Kidney tubule cell (primary cell): Measurements from ENCODE around the gene NIP7.
A peak's percentile ranks its signal among the peaks of the same experiment; 100 is the strongest.

Source experiments
- DNase-seq: peaks from one replicate; pipeline ENCODE4 v3.0.0-alpha.2; 2018; ENCODE audit warnings: low spot score

The NIP7 gene

DNA sequence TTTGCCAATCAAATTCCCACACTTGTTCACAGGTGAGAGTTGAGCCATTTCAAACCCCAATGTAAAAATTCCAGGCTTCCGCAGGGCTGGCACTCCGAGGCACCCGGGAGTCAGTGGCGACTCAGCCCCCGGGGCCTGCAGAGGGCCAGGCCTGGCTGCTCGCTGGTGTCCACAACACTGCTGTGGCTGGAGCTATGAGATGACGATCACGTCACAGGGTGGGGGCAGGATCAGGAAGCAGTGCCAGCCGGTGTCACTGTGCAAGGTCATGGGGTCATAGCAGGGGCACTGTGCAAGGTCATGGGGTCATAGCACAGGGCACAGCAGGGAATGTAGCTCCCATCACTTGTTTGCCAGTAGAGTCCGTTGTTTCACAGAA is 20.7 kb upstream of the NIP7 start:
- DNase-seq = no peak

DNA sequence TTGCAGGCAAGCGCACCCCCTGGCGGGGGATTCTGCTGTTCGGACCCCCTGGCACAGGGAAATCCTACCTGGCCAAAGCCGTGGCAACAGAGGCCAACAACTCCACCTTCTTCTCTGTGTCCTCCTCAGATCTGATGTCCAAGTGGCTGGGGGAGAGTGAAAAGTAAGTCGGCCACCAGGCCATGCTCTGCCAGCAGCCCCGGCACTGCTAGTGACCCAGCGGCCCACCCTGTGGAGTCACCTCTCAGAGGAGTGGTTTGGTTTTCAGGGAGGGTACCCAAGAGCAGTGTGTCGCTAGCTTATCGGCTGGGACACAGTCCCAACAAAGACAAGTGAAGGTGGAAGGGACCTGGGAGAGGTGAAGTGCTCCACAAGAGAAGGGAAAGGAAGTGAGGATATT is 20.2 kb upstream of the NIP7 start:
- DNase-seq = no peak

DNA sequence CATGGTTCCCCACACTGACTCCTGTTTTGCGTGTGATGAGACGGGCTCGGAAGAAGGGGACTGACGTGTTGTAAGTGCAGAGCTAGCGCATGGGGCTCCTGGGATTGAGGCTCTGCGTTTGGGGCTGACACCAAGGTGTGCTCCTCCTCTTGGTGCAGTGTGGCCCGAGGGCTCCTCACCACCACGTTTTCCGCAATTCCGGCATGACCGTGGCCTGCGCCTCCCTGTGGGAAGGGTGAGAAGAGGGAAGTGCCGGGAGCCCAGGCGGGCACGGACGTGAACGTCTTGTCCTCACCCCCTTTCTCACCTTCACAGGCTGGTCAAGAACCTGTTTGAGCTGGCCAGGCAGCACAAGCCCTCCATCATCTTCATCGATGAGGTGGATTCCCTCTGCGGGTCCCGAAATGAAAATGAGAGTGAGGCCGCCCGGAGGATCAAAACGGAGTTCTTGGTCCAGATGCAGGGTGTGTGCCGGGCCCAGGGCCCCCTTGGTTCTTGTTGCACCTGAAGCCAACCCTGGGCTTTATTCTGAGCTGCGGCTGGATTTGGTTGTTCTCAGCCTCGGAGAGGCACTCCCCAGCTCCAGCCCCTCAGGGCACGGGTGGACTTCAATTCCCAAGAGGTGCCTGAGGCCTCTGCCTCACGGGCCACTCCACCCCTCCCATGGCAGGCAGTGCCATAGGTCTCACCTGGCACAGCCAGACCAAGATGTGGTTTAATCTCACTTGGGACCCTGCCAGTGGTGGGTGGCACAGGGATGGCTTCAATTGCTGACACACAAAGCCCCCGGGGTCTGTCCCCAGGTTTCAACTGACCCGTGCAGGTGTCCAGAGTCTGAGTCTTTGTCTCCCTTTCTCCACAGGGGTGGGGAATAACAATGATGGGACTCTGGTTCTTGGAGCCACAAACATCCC is 19.5 kb upstream of the NIP7 start:
- DNase-seq = no peak

DNA sequence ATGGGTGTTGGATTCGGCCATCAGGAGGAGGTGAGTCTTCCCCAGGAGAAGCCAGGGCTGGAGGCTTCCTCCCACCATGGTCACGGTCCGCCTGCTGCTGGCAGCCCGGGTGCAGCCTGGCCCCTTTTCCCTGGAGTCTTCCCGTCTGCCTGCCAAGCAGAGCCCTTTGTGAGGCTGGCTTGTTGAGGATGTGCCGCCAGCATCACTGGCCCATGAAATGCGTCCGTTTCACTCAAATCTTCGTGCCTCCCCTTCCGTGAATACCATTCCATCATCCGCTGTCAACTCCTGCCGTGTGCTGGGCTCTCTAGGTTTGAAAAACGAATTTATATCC is 18.9 kb upstream of the NIP7 start:
- no peak for DNase-seq

DNA sequence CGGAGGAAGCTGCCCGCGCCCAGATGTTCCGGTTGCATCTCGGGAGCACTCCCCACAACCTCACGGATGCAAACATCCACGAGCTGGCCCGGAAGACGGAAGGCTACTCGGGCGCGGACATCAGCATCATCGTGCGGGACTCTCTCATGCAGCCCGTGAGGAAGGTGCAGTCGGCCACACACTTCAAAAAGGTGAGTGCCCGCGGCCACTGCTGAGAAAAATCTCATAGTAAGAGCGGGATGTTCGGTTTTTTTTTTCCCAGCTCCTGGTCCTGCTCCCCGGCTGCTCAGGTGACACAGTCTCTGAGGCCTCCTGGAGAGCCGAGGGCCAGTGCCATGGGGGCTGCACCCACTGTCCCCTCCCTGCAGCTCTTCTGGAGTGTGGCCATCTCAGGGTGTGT is 18.5 kb upstream of the NIP7 start:
- no peak for DNase-seq

DNA sequence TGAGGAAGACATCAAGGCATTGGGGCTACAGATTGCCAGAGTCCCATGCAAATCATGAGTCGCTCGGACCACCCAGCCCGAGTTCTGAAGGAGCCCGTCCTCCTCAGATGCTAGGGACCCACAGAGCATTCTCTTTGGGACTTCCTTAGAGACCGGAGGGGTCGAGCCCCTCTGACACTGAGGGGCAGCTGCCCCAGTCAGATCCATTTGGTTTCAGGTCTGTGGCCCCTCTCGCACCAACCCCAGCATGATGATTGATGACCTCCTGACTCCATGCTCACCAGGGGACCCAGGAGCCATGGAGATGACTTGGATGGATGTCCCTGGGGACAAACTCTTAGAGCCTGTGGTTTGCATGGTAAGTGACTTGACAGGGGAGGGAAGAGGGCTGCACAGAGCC is 17.2 kb upstream of the NIP7 start:
- DNase-seq = no peak

DNA sequence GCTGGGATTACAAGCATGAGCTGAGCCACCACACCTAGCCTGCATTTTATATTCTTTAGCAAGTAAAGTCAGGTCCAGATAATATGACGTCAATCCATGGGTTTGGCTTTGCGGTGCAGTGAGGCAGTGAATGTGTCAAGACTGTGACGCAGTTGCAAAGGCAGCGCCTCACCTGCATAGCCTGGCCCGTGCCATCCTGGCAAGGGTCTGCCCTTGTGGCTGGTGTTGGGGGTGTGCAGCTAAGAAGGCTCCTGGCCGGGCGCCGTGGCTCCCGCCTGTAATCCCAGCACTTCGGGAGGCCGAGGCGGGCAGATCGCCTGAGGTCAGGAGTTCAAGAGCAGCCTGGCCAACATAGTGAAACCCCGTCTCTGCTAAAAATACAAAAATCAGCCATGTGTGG is 16.2 kb upstream of the NIP7 start:
- peak; percentile 25 for DNase-seq

DNA sequence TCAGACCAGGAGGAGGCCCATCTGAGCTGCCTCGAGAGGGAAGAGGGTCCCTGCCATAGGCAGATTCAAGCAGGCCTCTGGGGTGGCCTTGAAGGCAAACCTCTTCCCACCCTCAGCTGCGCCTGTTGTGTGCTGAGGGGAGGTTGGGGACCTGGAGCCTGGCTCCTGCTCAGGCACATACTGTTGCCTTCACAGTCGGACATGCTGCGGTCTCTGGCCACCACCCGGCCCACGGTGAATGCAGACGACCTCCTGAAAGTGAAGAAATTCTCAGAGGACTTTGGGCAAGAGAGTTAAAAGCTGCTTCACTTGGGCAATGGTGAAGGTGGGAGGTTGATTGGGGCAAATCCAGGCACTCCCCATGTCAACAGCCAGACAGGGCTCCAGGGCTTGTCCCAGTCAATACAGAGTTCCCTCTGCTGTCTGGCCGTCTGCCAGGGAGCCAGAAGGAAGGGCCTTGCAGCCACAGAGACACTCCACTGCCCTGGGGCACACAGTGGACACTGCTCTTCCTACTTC is 15.5 kb upstream of the NIP7 start:
- DNase-seq = peak; percentile 64

DNA sequence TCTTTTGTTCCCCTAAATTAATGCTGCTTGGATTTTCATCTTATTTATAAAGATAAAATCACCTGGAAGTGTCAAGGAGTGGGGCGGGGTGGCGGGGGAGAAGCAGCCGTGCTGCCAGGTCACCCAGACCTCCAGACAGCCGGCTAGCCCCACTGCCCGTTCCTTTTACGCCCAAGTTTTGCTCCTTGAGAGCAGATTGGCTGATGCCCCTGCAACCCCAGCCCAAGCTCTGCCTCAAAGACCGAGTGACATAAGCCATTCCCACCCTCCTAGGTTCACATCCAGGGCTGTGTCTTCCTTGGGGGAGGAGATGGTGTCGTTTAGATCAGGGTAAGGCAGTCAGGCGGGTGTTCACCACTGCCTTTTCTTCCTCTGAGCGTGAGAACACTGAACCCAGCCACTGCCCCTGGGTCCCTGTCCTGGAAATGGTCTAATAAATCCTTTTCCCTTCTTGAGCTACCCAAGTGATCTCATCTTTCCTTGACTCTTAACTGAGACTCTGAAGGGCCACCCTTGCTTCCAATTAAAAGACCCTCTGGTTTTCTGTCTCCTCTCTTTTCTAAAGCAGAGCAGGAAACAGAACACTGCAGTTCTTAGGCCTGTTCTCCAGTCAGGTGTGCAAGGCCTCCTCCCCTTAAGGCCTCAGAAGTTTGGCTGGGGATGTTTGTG is 14.9 kb upstream of the NIP7 start:
- no peak for DNase-seq

DNA sequence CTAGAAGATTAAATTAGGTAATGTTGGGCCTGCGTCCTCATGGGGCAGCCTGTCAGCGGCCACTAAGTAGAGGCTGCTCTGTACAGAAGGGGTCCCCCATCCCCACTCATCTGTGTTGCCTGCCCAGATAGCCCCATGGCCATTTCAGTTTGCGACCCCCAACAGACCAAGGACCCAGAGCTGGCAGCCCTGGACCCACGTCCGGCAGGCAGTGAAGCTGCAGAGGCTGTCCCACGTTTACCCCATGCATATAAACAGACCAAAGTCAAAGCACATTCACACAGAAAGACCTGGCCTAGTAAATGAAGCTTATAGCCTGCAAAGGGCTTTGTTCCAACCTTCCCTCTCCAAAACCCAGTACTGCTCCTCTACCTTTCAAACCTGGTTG is 13.8 kb upstream of the NIP7 start:
- no peak for DNase-seq

DNA sequence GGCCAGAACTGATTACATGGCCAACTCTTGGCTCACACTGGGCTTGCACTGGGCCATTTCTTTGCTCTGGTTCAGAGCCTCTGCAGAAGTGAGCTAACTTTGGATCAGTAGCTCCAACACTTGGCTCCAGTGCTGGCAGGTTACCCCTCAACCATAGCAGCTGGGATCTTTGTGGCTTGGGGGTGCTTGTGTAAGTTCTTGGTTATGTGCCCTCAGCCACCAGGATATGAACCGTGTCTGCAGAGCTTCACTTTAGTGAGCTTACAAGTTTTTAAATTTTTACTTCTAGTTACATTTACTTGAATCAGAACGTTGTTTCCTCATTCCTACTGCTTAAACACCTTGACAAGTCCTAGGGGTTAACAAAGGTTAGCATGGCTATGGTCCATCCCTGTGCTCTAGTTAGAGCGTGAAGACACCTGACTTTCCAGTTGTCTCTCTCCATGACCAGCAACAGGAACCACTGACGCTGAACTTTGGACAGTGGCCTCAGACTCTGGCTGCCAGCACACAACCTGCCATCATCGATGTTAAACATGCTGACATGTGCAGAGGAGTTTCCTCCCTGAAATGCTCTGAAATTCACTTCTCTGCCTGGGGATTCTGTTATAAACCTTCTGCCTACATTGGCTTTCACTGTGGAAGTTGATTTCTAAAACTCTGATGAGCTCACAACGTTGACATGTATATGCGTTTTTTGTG is 13.2 kb upstream of the NIP7 start:
- DNase-seq = peak; percentile 92

DNA sequence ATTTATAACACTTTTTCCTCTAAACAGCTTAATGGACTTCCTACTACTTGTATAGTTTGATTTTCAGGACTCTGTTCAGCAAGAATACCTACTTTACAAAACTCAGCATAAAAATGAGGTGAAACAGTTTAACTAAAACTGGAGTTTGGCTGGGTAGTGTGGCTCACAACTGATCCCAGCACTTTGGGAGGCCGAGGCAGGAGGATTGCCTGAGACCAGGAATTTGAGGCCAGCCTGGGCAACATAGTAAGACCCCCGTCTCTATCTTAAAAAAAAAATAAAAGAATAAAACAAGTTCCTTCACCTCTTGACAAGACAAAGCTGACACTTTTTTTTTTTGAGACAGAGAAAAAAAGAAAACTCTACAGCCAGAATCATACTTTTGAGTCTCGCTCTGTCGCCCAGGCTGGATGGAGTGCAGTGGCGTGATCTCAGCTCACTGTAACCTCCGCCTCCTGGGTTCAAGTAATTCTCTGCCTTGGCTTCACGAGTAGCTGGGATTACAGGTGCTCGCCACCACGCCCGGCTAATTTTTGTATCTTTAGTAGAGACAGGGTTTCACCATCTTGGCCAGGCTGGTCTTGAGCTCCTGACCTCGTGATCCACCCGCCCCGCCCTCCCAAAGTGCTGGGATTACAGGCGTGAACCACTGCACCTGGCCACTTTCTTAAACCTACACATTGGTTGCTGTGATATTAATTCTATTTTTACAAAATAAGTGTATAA is 11.8 kb upstream of the NIP7 start:
- DNase-seq = no peak

DNA sequence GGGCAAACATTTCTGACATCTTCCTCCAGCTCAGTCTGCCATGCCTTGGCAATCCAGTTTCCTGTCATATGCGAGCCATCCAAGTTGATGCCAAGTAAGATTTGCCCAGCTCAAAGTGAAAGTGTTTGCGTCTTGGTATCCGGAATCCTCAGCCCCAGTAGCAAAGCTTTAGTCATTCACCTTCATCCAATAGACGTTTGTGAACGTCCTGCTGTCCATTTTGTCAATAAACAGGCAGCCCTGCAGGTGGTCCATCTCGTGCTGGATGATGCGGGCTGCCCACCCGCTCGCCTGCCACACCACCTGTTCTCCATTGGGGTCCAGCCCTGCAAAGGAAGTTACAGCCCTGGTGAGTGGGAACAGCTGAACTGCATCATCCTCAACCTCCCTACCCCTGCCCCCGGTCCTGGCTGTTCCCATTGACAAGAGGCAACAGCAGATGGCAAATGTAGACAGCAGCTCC is 10.7 kb upstream of the NIP7 start:
- peak; percentile 78 for DNase-seq

DNA sequence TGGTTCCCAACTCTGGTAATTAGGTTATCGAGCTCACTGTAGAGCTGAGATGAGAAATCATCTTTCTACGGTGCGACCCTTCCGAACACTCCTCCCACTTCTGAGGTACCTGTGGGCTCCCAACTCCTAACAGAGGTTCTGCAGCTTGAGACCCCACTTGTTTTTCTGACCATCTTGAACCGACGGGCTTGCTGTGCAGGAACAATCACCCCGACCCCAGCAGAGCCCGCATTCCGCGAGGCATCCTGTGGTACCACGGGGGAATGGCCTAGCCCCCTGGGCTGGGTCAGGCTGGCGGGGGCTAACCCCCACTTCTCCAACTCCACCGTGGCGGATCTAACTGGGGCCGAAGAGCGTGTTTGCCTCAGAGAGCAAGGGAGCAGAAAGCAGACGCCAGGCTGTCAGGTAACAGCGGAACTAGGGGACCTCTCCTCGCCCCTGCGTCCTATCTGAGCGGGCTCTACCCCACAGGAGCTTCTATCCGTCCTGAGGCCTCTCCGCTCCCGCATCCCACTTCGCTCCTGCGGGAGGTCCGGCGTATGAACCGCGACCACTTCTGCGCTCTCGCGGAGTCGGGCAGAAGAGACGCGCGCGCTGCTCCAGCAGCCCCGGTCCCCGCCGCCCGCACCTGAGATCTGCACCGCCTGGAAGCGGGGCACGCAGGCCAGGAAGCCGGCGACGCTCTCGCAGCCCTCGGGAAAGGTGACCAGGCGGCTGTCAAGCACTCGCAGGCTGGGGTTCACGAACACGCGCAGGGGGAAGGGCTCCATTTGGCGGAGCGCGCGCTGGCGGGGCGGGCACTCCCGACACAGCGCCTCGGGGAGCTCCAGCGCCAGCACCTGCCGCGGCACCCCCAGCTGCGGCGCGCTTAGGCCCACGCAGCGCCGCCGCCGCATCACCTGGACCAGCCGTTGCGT is 9.9 kb upstream of the NIP7 start:
- peak; percentile 48 for DNase-seq

DNA sequence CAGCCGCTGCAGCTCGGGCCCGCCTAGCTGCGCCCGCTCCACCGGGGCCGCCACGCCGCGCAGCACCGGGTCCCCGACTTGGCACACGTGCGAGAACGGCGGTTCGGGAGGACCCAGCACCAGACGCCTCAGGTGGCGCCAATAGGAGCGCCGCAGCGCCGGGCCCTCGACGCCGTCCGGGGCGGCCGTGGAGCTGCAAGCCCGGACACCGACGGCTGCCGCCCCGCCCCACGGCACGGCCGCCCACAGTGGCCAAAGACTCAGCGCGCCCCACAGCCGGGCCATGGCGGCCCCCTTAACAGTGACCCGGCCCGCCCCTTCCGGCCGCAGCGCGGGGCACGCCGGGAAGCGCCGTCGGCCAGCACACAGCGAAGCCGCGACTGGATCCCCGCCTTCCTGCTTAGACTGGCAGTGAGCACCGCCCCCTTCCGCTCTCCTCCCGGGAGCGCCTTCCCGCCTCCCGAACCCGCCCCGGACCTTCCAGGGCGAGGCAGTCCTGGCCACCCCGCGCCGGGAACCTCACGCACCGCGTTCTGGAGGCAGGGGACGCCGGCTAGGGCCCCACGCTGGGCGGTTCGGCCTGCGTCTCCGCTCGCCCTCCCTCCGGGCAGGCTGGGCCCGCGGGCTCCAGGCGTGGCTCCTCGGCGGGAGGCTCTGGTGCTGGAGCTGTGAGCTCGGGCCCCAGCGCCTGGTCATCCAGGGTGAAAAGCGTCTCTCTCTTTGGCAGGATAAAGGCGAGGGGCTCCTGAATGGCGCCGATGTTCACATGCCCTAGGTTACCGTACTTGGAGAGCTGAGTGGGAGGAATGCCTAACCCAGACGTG is 9.1 kb upstream of the NIP7 start, which contains the start of gene PDF:
TSS of gene PDF (minus strand) at position 303 of the 824 bp plus-strand sequence. CDS start at position 285, 18 bp downstream.
- peak; percentile 95 for DNase-seq

DNA sequence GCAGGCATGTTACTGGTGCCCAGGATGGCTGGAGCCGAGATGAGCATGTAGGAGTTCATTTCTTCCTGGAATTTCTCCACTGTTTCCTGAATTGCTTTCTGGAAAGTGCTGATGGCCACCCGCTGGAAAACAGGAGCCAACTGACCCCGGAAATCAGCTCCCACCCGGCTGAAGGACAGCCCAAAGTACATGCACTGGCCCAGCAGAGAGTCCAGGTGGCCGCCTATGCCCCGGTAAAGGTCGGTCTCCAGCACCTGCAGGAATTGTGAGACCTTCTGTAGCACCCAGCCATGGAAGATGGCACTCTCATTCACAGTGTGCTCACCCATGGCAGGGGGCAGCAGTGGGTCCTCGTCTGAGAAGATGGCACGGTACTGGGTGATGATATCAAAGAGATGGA is 4.9 kb upstream of the NIP7 start:
- no peak for DNase-seq

DNA sequence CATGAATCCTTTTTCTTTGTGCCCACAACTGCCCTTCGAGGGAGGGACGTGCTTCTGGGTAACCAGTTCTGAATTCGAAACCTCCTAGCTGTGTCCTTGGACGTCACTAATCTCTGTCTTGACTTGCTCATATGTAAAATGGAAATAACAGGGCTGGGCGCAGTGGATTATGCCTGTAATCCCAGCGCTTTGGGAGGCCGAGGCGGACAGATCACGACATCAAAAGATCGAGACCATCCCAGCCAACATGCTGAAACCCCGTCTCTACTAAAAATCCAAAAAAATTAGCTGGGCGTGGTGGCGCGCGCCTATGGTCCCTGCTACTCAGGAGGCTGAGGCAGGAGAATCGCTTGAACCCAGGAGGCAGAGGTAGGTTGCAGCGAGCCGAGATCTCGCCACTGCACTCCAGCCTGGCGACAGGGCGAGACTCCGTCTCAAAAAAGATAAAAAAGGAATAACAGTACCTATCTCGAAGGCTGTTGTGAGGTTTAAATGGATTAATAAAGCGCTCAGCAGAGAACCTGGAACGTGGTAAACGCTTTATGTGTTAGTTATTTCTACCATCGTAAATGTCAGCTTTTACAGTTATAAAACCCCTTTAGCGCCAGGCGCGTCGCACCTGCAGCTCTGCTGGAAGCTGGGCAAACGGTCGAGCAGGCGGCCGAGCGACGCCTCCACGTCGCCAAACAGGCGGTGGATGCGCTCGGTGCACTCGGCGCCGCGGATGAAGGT is 849 bp upstream of the NIP7 start:
- DNase-seq = no peak

DNA sequence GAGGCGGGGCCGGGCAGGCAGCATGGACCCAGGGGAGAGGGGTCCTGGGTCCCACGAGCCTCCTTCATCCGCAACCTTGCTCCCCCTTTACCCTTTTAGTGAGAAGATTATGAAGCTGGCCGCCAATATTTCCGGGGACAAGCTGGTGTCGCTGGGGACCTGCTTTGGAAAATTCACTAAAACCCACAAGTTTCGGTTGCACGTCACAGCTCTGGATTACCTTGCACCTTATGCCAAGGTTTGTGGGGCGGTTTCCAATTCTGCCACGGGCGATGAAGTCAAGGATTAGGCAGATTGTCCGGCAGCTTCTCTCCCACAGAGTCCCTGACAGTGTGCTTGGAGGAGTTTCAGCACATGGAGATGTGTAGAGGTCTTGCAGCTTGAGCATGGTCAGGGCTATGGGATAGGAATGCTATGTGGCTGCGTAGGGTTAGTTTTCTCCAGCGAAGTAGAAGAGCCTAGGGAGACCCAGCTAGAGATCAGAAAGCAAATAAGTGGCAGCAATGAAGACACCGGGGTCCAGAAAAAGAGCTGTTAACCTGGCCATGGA is 598 bp downstream of the NIP7 start:
- DNase-seq = no peak

DNA sequence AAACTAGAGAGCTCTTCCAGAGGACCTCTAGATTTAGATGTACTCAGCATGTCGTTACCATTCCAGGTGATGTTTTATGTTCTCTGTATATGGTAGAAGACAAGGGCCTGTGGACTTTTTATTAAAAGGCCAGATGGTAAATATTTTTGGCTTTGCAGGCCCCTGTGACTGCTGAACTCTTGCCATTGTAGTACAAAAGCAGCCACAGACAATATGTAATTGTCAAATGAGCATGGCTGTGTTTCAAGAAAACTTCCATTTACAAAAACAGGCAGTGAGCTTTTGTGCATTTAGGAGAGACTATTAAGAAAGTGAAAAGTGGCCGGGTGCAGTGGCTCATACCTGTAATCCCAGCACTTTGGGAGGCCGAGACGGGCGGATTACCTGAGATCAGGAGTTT is 4.6 kb downstream of the NIP7 start:
- DNase-seq = no peak
